Peyer's patch (tissue), 4 donors: Measurements from ENCODE around the gene BHLHE41.

ENCODE experiments used
- CTCF ChIP-seq, 6 experiments: fragments of 450-650 bp in 4 of 6; fragments of 200-600 bp in 2 of 6; sonication (generic) in 1 of 6; IDR thresholded peaks; one replicate each; pipeline ENCODE4 v1.5.1; 2017 to 2019; ENCODE audit warnings: antibody characterized with exemption in 6 of 6, mild to moderate bottlenecking in 3 of 6, moderate library complexity in 1 of 6
- POLR2A ChIP-seq, 2 donors: fragments of 450-650 bp; IDR thresholded peaks; one replicate each; pipeline ENCODE4 v1.5.1; 2017; ENCODE audit warnings: antibody characterized with exemption in 2 of 2, mild to moderate bottlenecking in 2 of 2, moderate library complexity in 2 of 2

GRCh38 chr12:26102953-26103352 is 21.9 kb downstream of the BHLHE41 start:
- TF ChIP-seq POLR2A (IDR thresholded peaks at IDR 0.05) (no peak), CTCF (IDR thresholded peaks at IDR 0.05) (no peak)
